ENCODE results near the gene FBXW5.

The FBXW5 gene

DNA sequence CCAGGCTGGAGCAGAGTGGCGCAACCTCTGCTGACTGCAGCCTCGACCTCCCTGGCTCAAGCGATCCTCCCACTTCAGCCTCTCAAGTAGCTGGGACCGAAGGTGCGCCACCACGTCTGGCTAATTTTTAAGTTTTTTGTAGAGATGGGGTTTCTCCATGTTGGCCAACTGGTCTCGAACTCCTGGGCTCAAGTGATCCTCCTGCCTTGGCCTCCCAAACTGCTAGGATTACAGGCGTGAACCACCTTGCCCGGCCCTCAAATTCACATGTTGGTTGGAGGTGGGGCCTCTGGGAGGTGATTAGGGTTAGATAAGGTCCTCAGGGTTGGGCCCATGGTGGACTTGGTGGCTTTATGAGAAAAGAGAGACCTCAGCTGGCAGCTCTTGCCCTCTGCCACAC is 17.6 kb upstream of the FBXW5 start:
- DNase-seq (ENCODE audit: low read depth in 3 of 3, low spot score in 1 of 3) = no peak

DNA sequence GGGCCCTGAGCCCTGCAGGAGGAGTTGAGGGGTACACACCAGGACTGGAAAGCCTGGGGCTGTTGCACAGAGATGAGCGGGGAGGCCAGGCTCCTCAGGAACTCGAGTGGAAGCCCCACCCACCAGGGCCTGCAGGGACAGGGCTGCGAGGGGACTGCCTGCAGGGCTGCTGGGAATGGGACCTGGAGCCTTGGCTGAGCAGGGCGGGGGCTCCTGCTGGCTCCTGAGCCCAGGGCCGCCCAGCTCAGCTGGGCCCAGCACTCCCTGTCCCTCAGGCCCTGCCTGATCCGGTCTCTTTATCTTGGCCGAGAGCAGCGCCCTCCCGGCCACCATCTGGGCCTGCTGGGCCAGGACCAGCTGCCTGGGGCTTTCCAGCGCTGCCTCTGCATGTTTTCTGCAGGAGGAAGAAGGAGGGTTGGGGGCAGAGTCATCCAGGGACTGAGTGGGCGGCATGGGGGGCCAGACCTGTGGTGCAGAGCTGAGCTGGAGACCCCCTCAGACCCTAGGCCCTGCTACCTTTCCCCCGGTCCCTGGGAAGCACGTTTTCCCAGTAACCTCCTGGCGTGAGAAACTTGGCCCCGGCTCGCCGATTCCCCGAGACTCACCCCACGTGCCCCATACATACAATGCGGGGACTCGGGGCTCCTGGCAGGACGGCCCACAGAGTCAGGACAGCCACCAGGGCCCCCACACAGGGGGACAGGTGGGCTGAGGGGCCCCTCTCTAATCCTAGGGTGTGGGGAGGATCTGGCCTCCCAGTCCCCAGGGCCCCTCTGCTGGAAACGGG is 16.9 kb upstream of the FBXW5 start:
- no peak for DNase-seq (ENCODE audit: low read depth in 3 of 3, low spot score in 1 of 3)

- no peak for DNase-seq (ENCODE audit: low read depth in 3 of 3, low spot score in 1 of 3)
Measured at GRCh38 chr9:136960938-136961275, 16.4 kb upstream of the FBXW5 start.

DNA sequence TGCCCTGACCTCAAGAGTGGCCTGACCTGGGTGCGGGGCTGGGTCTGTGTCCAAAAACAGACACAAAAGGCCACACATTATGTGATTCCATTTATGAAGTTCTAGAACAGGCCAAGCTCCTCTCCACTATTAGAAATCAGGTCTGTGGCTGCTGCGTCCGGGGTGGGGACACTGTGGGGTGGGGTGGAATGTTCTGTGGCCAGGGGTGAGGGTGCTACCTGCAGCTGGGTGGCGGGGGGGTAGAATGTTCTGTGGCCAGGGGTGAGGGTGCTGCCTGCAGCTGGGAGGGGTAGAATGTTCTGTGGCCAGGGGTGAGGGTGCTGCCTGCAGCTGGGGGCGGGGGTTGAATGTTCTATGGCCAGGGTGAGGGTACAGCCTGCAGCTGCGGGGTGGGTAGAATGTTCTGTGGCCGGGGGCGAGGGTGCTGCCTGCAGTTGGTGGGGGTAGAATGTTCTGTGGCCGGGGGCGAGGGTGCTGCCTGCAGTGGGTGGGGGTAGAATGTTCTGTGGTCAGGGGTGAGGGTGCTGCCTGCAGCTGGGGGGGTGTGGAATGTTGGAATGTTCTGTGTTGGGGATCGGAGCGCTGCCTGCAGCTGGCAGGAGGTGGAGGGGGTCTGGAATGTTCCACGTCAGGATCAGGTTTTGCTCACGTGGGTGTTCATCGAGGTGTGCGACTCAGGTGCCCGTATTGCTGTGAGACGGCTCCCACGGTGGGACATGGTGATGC is 15.8 kb upstream of the FBXW5 start:
- DNase-seq (ENCODE audit: low read depth in 3 of 3, low spot score in 1 of 3) = no peak

DNA sequence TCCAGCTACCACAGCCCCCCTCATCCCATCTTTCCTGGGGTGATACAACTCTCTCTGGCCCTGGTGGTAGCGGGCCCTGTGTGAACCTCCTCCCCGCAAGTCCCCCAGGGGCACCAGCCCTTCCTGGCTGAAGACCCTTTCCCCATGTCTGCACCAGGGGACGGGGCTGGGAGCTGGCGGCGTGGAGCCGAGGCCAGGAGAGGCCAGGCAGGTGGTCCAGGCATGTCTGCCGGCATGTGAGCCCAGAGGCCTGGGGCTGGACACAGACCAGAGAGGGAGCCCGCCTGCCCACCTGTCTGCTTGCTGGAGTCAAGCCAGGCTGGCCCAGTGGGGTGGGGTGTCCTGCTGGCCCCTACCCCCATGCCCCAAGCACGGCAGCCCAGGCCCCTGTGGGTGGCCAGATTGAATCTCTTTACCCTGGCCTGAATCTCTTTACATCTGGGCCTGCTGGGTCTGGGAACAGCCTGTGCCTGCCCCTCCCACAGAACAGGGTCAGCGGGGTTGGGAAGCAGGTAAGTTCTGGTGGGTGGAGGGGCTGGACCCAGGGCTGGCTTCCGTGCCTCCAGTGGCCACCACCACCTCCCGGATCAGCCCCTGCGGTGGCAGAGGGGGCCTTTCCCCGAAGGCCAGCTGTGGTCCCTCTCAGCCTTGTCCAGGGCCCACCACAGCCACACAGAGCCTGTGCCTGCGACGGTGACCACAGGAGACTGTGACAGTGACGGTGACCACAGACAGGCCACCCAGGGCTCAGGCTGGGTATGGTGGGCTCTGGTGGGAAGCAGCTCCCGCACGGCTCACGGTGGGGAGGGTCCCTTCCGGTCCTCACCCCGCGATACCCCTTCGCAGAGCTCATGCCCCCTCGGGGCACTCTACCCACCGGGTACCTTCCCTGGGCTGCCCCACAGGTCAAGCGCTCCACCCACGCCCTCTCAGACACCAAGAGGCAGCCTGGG is 14.6 kb upstream of the FBXW5 start:
- no peak for DNase-seq (ENCODE audit: low read depth in 3 of 3, low spot score in 1 of 3)

DNA sequence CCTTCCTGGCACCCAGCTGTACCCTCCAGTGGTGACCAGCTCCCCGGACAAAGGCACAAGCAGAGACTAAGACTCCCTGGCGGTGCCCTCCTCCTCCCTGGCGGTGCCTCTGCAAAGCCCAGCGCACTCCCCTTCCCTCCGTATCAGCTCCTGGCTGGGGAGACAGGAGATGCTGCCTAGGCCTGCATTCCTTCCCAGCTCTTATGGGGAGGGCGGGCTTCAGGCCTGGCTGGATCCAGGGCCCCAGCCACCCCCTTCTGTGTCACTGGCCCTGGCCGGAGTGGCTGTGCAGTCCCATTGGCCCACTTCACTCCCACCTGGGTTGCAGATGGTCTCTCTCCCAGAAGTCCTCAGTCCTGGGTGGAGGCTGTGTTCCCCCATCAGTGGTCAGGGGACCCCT is 13.9 kb upstream of the FBXW5 start:
- DNase-seq (ENCODE audit: low read depth in 3 of 3, low spot score in 1 of 3) = no peak

DNA sequence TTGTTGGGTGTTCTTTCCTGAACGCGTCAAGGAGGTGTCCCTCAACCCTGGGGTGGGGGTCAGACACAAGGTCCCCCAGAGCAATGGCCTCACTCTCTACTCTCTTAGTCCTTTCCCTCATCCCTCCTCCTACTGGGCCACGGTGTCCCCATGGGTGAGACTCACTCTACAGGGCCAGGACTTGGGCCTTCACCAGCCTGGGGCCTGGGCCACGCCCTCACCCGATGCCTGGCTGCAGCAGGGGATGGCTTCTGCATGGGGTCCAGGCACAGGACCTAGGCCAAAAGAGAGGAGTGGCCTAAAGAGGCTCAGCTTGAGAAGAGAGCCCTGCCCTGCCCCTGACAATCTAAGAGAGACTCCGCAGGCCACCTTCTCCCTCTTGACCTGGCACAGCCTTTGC is 13.4 kb upstream of the FBXW5 start:
- DNase-seq (ENCODE audit: low read depth in 3 of 3, low spot score in 1 of 3) = no peak

DNA sequence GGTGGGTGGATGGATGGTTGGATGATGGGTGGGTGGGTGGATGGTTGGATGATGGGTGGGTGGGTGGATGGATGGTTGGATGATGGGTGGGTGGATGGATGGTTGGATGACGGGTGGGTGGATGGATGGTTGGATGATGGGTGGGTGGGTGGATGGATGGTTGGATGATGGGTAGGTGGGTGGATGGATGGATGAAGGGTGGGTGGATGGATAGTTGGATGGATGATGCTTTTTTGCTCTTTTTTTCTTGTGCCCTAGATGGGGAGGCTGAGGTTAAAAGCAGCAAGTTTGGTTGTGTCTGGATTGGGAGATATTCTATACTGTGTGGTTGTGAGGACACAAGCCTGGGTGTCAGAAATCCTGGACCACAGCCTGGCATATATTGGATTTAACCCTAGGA is 12.9 kb upstream of the FBXW5 start:
- DNase-seq (ENCODE audit: low read depth in 3 of 3, low spot score in 1 of 3) = no peak

DNA sequence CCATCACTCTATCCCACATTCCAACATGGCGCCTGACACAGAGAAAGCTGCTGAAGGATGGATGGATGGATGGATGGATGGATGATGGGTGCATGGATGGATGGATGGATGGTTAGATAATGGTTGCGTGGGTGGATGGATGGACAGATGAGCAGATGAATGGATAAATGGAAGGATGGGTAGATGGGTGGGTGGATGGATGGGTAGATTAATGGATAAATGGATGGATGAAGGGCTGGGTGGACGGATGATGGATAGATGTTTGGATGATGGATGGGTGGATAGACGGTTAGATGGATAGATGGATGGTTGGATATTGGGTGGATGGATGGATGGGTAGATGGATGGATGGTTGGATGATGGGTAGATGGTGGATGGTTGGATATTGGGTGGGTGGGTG is 12.1 kb upstream of the FBXW5 start:
- DNase-seq (ENCODE audit: low read depth in 3 of 3, low spot score in 1 of 3) = no peak

- no peak for DNase-seq (ENCODE audit: low read depth in 3 of 3, low spot score in 1 of 3)
Measured at GRCh38 chr9:136955943-136956335, 11.4 kb upstream of the FBXW5 start.

- DNase-seq (ENCODE audit: low read depth in 3 of 3, low spot score in 1 of 3) = no peak
Measured at GRCh38 chr9:136955202-136955942, 10.8 kb upstream of the FBXW5 start.

- DNase-seq (ENCODE audit: low read depth in 3 of 3, low spot score in 1 of 3) = no peak
Measured at GRCh38 chr9:136954270-136955083, 9.9 kb upstream of the FBXW5 start.

- DNase-seq (ENCODE audit: low read depth in 3 of 3, low spot score in 1 of 3) = no peak
Measured at GRCh38 chr9:136953771-136954269, 9.3 kb upstream of the FBXW5 start.

GRCh38 chr9:136952876-136953770 is 8.6 kb upstream of the FBXW5 start:
- DNase-seq (ENCODE audit: low read depth in 3 of 3, low spot score in 1 of 3) = no peak

GRCh38 chr9:136952321-136952850 is 7.8 kb upstream of the FBXW5 start:
- DNase-seq (ENCODE audit: low read depth in 3 of 3, low spot score in 1 of 3) = no peak

GRCh38 chr9:136951541-136952320 is 7.2 kb upstream of the FBXW5 start, which contains the start of gene LCN12:
TSS of gene LCN12 (plus strand) at chr9:136952273. CDS start at chr9:136952328, 55 bp downstream.
- DNase-seq (ENCODE audit: low read depth in 3 of 3, low spot score in 1 of 3) = no peak

GRCh38 chr9:136950656-136951276 is 6.2 kb upstream of the FBXW5 start:
- no peak for DNase-seq (ENCODE audit: low read depth in 3 of 3, low spot score in 1 of 3)

All from stimulated activated CD4-positive, alpha-beta T cell treated with anti-CD3 and anti-CD28 coated beads, TNF-alpha, amount 100 ng/mL, for 1 hour (primary cell).